Endothelial cell of umbilical vein (primary cell): Measurements from ENCODE around the gene LRCOL1. TPM values are rescaled to one million over a fixed set of nuclear protein-coding genes. Genes with fewer than 3 reads are reported as not detected.

Experiments used
- BruUV-seq: library from RNA; stranded (reverse); fragments of 400-500 nt; replicated peaks from 2 replicates; lab custom pipeline; 2021; lab: Mats Ljungman, UMichigan
- CTCF ChIA-PET: fragments of 300-600, 350-600 bp; sonication (Branson Sonifier 250); formaldehyde crosslinking; loops from one replicate; lab custom pipeline; 2021; ENCODE audit warnings: antibody characterized with exemption, inconsistent platforms; lab: Charles Lee
- POLR2A ChIA-PET: fragments of 300-600, 350-600 bp; sonication (Branson Sonifier 250); formaldehyde crosslinking; loops from one replicate; lab custom pipeline; 2021; ENCODE audit warnings: antibody characterized with exemption, inconsistent platforms; lab: Charles Lee
- DNase-seq: peaks from one replicate; pipeline ENCODE4 v3.0.0-alpha.2; 2011; ENCODE audit warnings: low read depth, low spot score
- FAIRE-seq: peaks from 2 replicates; lab custom pipeline; 2011; peaks lifted over from hg19 to GRCh38; lab: Jason Lieb, UNC
- H2AFZ ChIP-seq: 2 replicates; pipeline ENCODE4 v1.6.0; 2012; ENCODE audit warnings: low read depth, low read length, control low read depth, inconsistent platforms
- H3K27ac ChIP-seq: 2 replicates; pipeline ENCODE4 v1.5.1; 2011; ENCODE audit warnings: low read depth, mild to moderate bottlenecking, control low read depth, low read length, moderate library complexity; ENCODE audit not compliant: insufficient read depth
- H3K27me3 ChIP-seq, 2 experiments: 2 replicates each; pipeline versions ENCODE4 v1.6.0 to v1.6.1; 2011; ENCODE audit warnings: low read length in 2 of 2, mixed read lengths in 1 of 2; ENCODE audit not compliant: control insufficient read depth in 2 of 2, insufficient read depth in 2 of 2
- H3K36me3 ChIP-seq, 2 experiments: 2 replicates in 1 of 2; 3 replicates in 1 of 2; pipeline ENCODE4 v1.5.1; 2011; ENCODE audit warnings: low read length in 2 of 2, mild to moderate bottlenecking in 1 of 2, moderate library complexity in 1 of 2; ENCODE audit not compliant: control insufficient read depth in 2 of 2, insufficient read depth in 2 of 2; ENCODE audit errors: extremely low read depth in 1 of 2
- H3K4me1 ChIP-seq: 3 replicates; pipeline ENCODE4 v1.5.1; 2011; ENCODE audit warnings: mild to moderate bottlenecking, low read length; ENCODE audit not compliant: control insufficient read depth, insufficient read depth; ENCODE audit errors: extremely low read depth
- H3K4me2 ChIP-seq: 2 replicates; pipeline ENCODE4 v1.6.1; 2011; ENCODE audit warnings: low read length, control low read depth, mixed read lengths; ENCODE audit not compliant: insufficient read depth
- H3K4me3 ChIP-seq, 3 experiments: fragments of 200-600 bp in 1 of 3; sonication (generic), shearing (Covaris generic) in 1 of 3; replicated peaks in 1 of 3; 2 replicates each; pipeline ENCODE4 v1.5.1; 2011 to 2016; ENCODE audit warnings: control low read depth in 3 of 3, low read length in 3 of 3, mild to moderate bottlenecking in 2 of 3, inconsistent platforms in 1 of 3, low read depth in 1 of 3, moderate library complexity in 1 of 3; ENCODE audit not compliant: insufficient read depth in 1 of 3
- H3K79me2 ChIP-seq: 2 replicates; pipeline ENCODE4 v1.6.0; 2012; ENCODE audit warnings: low read length, inconsistent platforms; ENCODE audit not compliant: control insufficient read depth, insufficient read depth
- H3K9ac ChIP-seq: replicated peaks from 2 replicates; pipeline ENCODE3; 2011; ENCODE audit warnings: low read length, control low read depth; ENCODE audit not compliant: insufficient read depth; ENCODE audit errors: extremely low read depth
- H3K9me1 ChIP-seq: replicated peaks from 3 replicates; pipeline ENCODE4 v1.6.0; 2011; ENCODE audit warnings: mild to moderate bottlenecking, low read length; ENCODE audit not compliant: control insufficient read depth, insufficient read depth; ENCODE audit errors: extremely low read depth
- H3K9me3 ChIP-seq: replicated peaks from 2 replicates; pipeline ENCODE4 v1.5.1; 2012; ENCODE audit warnings: low read length, inconsistent platforms; ENCODE audit not compliant: control insufficient read depth, insufficient read depth
- H4K20me1 ChIP-seq: replicated peaks from 2 replicates; pipeline ENCODE3; 2011; ENCODE audit warnings: mild to moderate bottlenecking, low read length; ENCODE audit not compliant: control insufficient read depth, insufficient read depth; ENCODE audit errors: extremely low read depth
- CTCF ChIP-seq, 2 donors: IDR thresholded peaks; 1 replicate in 1 of 2; 2 replicates in 1 of 2; pipeline ENCODE4 v1.5.1; 2011; ENCODE audit warnings: low read length in 2 of 2, mild to moderate bottlenecking in 2 of 2, moderate library complexity in 2 of 2, control low read depth in 1 of 2, inconsistent platforms in 1 of 2, low read depth in 1 of 2; ENCODE audit not compliant: insufficient read depth in 1 of 2; ENCODE audit errors: extremely low read depth in 1 of 2
- EZH2 ChIP-seq: IDR thresholded peaks from 2 replicates; pipeline ENCODE4 v1.6.1; 2012; ENCODE audit warnings: borderline replicate concordance, low read depth, mild to moderate bottlenecking, moderate library complexity, low read length, inconsistent platforms; ENCODE audit not compliant: severe bottlenecking
- FOS ChIP-seq: IDR thresholded peaks from 2 replicates; pipeline ENCODE4 v1.6.1; 2011; ENCODE audit warnings: mild to moderate bottlenecking, low read length, moderate library complexity, borderline replicate concordance; ENCODE audit not compliant: insufficient read depth
- GATA2 ChIP-seq: IDR thresholded peaks from 2 replicates; pipeline ENCODE4 v1.7.0; 2011; ENCODE audit warnings: low read depth, mild to moderate bottlenecking, moderate library complexity, mixed read lengths, low read length; ENCODE audit not compliant: insufficient read length, insufficient read depth
- JUN ChIP-seq: IDR thresholded peaks from 2 replicates; pipeline ENCODE4 v1.6.1; 2011; ENCODE audit warnings: borderline replicate concordance, low read depth; ENCODE audit not compliant: insufficient read length, insufficient read depth
- MAX ChIP-seq: IDR thresholded peaks from 2 replicates; pipeline ENCODE4 v1.6.1; 2011; ENCODE audit not compliant: insufficient read depth, insufficient read length
- POLR2AphosphoS5 ChIP-seq: IDR thresholded peaks from 2 replicates; pipeline ENCODE4 v1.6.1; 2012; ENCODE audit warnings: low read depth, mild to moderate bottlenecking, control low read depth, low read length, moderate library complexity; ENCODE audit not compliant: insufficient read depth
- dilution Hi-C: fragments of 300-500 bp; cut with MboI; formaldehyde crosslinking; loops from one replicate; pipeline ENCODE4 v1.15.0; 2019; ENCODE audit warnings: low sequenced_read_pairs; ENCODE audit not compliant: extremely low pct_ligation_motif_present
- intact Hi-C: fragments of 100-400 bp; cut with micrococcal nuclease; formaldehyde crosslinking; loops from one replicate; pipeline ENCODE4 v1.10.0; 2022
- polyA plus RNA-seq, 4 experiments: library from polyadenylated mRNA; depleted of rRNA in 3 of 4; stranded (reverse) in 3 of 4; unstranded in 1 of 4; fragments of >200 nt; gene quantifications; 2 replicates each; pipeline versions ENCODE4 v1.2.1 to v1.2.3, GENCODE V29; 2011 to 2012; ENCODE audit warnings: missing spikeins in 1 of 4
- total RNA-seq: library from RNA; stranded (reverse); gene quantifications from 2 replicates; pipeline ENCODE4 v1.2.3, GENCODE V29; 2021

Gene LRCOL1
- total and polyA plus RNA-seq, 2 donors (not counting 3 experiments of a cell fraction or from before 2014, with no cell fraction given) = 1.2 to 1.5 TPM

- FAIRE-seq (peak; percentile 98), DNase-seq (peak; percentile 97)
- no peaks in the 10 kb centered on the region for H3K36me3 ChIP-seq
- H3K27ac ChIP-seq = no peak overlapping the region
- H2AFZ ChIP-seq = peak overlapping the region; percentile 33
- H3K4me2 ChIP-seq = no peak overlapping the region
- dilution Hi-C loops (no loop called here), intact Hi-C loops (no loop called here)
- H3K9me1 ChIP-seq = no peaks in the 10 kb centered on the region
- no peaks in the 10 kb centered on the region for H3K79me2 ChIP-seq
- H3K27me3 ChIP-seq = no peaks in the 10 kb centered on the region
- TF ChIP-seq MAX (no peak), FOS (no peak), EZH2 (no peak), JUN (no peak), GATA2 (no peak), POLR2AphosphoS5 (no peak), CTCF (IDR thresholded peaks at IDR 0.05; ENCODE audit: extremely low read depth in 1 of 2, insufficient read depth in 1 of 2, low read depth in 1 of 2, low read length in 2 of 2) (no peak)
- H3K4me3 ChIP-seq = no peak overlapping the region
- peaks cover 3% of the 10 kb centered on the region for H3K4me1 ChIP-seq
- BruUV-seq = no TSS peak
- H3K9ac ChIP-seq = no peak overlapping the region
- POLR2A ChIA-PET = no interaction called here
- CTCF ChIA-PET = interaction anchor here (2.0 kb wide), 1 partner anchor 21 kb away, joined by 11 read pairs; no protein-coding TSS in a partner anchor
- no peaks in the 10 kb centered on the region for H3K9me3 ChIP-seq
- no peaks in the 10 kb centered on the region for H4K20me1 ChIP-seq
These were observed 16.4 kb downstream of the LRCOL1 start for GRCh38 chr12:132593938-132594358.
